GM18861 (cell line): ENCODE measurements around the gene IQCK.
"Not testable (repeated sequence)": the region's sequence is repeated elsewhere in the genome, so short reads cannot be mapped to it uniquely, and the experiment has no call there.

ENCODE experiments used
- ATAC-seq: cut with Tn5 transposase; IDR thresholded peaks from one replicate; pipeline ENCODE4 v1.9.1; 2021; ENCODE audit not compliant: unreplicated experiment

The IQCK gene

DNA sequence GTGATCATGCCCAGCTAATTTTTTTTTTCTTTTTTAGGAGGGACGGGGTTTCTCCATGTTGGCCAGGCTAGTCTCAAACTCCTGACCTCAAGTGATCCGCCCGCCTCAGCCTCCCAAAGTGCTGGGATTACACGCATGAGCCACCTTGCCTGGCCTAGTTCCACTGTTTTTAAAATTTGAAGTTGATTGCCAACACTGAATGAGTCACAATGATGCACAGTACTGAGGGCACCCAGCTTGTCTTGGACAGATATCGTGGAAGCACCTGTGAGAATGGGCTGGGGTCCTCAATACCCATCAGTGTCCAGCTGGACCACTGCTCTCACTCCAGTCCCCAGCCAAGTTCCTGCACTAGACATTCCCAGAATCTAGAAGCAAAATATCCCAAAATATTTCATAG, 2.5 kb upstream of the IQCK start:
- no peak for ATAC-seq

DNA sequence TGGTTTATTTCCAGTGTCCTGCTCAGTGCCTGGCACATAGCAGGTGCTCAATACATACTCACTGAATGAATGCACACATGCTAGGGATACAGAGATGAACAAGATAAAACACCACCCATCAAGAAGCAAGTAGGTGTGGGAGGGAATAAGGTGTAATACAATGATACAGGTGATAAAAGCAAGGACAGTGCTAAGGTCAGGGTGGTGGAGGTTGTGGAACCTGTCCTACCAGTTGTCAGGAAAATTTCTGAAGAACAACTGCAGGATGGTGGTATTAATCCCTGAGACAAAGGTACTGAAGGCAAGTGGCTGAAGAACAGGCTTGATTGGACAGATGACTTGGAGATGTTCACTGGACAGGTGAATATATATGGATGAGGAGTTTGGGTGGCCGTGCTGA, 1.9 kb upstream of the IQCK start:
- no peak for ATAC-seq

DNA sequence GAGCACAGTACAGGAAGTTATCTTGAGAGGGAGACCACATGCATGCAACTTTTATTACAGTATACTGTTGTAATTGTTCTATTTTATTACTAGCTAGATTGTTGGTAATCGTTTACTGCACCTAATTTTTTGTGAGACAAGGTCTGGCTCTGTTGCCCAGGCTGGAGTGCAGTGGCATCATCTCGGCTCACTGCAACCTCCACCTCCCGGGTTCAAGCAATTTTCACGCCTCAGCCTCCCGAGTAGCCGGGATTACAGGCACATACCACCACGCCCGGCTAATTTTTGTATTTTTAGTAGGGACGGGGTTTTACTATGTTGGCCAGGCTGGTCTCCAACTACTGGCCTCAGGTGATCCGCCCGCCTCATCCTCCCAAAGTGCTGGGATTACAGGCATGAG, 1.3 kb upstream of the IQCK start:
- ATAC-seq, result not testable (repeated sequence)

DNA sequence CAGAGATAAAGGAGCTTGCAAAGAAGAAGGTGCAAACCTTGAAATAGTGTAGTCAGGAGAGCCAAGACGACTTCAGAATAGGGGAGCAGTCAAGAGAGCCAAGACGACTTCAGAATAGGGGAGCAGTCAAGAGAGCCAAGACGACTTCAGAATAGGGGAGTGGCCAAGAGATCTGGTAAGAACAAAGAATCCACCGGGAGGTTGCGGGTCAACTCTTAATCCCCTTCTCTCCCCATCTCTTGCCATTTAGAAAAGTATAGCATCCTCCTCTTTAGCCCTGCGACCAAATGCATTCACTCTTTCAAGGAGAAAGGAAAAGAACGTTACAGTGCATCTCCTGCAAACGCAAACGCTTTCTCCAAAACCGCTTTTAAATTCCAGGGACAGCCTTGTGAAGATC, 757 bp upstream of the IQCK start:
- no peak for ATAC-seq

DNA sequence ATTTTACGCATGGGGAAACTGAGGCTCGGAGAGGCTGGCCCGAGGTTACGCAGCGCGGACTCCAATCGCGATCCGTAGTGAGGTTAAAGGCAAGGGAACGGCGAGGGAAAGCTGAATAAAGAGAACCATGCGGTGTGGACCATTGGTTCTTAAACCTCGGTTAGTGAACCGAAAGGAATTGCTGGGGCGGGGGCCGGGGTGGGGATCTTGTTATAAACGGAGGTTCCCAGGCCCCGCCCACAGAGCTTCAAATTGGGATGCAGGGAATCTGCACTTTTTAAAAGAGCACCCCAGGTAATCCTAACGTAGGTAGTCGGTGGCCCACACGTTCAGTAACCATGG, 524 bp downstream of the IQCK start:
- no peak for ATAC-seq

DNA sequence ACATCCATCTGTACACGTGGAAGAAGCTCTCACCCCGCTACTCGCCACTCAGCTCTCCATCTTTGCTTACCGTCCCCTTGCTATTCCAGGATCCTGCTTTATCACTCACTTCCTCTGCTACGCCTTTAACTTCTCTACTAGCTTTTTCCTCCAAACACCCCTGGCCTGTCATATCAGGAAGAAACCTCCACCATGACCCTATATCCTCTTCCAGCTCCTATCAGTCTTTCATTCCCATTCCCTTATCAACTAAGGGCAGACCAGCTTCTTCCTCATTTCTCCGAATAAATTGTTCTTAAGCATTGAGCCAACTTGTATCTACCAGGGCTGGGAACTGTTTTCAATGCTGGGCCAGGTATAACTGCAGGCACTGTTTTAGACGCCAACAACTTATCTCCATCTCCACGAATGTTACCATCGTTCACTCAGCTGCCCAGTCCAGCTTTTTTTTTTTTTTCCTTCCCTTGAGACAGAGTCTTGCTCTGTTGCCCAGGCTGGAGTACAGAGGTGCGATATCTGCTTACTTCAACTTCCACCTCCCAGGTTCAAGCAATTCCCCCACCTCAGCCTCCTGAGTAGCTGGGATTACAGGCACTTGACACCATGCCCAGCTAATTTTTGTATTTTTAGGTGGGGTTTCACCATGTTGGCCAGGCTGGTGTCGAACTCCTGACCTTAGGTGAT, 4.3 kb downstream of the IQCK start:
- no peak for ATAC-seq

DNA sequence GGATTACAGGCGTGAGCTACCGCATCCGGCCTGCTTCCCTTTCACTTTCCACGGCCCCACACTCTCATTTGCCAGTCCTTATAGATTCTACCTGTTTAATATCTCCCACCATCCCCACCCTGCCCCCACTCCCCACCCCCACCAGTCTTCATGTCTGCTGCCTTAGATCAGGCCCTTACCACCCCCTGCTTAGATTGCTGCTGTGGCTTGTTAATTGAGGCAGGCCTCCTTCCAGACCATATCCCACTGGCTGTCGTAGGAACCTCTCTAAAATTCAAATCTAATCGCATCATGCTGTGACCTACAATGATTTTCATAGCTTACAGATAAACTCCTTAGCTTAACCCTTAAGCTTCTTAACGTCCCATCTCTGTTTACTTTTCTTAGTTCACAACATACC, 4.9 kb downstream of the IQCK start:
- ATAC-seq, result no peak

DNA sequence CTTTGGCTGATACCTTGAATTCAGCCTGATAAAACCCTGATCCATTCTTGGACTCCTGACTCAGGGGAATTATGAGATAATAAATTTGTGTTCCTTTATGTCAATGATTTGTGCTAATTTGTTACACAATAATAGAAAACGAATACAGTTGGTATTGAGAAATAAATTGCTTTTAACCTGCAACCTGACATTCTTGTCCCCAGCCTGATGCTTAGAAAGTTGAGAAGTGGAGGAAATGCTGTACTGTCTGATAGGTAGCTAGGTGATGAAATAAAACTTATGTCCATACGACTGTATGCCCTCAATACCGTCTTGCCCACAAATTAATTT, 10.5 kb downstream of the IQCK start:
- no peak for ATAC-seq

DNA sequence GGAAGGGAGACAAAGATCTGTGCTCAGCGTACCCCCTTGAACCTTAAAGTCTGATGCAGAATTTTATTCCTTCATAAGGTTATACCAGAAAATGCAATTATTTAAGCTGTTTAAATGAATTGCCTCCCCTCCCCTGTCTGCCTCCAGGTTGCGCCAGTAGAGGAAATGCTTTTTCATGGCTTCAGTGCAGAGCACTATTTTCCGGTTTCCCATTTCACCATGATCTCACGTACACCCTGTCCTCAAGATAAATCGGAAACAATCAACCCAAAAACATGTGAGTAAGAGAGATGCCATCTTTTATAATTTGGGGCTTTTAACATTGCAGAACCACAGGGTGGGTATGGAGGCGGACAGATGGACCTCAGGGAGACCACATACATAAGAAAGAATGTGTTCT, 15.5 kb downstream of the IQCK start:
- no peak for ATAC-seq

DNA sequence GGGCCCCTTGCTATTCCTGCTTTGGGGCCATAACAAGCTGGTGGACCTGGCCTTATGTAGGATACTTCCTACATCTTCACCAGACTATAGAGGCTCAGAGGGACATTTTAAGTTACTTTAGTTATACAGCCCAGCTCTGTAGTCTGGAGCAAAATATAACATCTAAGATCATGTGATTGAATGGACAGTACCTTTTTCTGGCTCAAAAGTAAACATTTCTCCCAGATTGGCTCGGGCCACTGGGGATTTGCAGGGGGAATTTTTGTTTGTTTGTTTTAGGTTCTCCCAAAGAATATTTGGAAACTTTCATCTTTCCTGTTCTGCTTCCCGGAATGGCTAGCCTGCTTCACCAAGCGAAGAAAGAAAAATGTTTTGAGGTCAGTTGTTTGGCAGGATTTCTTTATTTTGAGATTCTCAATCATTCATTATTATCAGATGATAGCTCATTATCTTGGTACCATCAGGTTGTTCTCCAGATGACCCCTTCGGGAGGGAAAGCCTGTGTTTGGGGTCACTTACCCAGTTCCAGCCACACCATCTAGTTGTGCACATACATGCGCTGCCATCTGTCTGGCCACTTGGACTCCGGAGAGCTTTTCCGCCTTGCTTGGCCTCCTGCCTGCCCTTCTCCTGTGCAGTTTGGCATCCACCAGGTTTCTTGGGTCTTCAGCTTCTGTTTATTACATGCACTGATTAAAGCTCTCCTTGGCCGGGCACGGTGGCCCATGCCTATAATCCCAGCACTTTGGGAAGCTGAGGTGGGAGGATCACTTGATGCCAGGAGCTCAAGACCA, 17.2 kb downstream of the IQCK start:
- ATAC-seq, result no peak

DNA sequence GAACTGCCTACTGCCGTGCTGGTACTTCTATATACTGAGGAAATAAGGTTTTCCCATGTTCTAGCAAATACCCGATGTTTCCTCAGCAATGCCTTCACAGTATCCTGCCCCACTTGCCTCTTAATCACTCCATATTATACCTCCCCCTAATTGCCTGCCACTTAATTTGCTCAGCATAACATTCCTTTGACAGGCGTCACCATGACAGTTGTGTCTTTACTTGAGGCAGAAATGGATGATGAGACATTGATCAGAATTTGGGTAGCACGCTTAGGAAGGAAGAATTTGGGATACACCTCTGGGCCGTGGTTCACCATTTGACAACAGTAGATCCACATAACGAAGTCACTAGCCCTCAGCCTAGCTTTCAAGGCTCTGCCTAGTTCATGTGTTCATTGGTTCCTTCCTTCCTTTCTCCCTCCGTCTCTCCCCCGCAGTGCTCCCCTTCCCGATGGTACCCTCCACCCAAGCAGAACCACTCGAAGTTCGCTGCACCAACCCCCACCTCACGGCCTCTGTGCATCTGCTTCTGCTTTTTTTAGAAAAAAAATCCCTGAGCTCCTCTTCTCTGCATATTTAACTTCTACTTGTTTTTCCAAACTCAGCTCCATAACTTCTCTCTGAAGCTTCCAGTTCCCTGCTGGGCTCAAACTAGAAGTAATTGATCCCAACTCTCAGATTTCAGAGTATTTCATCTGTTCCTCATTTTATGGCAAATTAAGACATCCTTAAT, 19.4 kb downstream of the IQCK start:
- ATAC-seq, result no peak

DNA sequence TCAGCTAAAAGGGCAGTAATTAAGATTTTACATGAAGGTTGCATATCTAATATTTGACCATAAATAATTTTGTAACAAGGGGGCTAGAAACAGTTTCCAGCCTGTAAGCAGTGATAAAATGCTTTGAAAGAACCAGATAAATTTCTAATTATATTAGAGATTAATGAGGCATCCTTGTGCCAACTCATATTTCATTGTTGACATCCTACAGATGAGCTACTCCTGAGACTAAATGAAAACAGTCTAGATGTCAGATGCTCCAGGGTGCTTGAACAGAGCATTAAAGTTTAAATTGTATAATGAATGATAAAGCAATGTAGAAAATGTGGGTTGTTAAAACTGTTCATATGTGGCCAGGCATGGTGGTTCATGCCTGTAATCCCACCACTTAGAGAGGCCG, 23.3 kb downstream of the IQCK start:
- ATAC-seq, result no peak

DNA sequence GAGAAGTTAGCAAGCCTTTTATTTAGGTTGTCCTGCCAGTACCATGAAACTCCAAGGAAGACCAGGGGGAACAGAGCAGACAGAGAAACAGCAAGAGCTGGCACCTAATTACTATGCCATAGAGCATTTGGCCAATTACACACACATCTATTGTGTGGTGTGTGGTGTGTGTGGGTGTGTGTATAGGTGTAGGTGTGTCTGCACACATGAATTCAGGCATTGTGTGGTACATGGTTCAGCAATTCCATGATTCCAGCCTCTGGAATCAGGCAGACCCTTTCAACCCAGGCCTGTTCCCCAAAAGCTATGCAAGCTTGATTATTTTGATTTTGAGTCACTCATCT, 25.7 kb downstream of the IQCK start:
- ATAC-seq, result no peak

DNA sequence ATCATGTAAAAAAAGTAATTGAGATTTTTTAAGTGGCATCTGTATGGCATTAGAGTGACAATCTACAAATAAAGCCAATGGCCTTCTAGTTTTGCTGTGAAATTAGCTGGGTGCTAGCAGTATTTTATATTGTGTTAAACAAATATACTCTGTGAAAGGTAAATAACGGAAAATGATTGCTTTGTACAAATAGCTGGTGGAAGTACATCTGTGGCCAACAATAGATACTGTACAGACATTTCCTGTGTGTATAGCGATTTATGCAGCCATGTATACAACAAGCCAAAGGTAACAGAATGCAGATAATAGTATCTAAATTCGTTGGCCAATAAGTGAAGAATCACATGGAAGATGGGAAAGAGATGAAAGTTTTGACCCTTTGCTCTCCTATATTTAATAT, 26.6 kb downstream of the IQCK start:
- ATAC-seq, result no peak

DNA sequence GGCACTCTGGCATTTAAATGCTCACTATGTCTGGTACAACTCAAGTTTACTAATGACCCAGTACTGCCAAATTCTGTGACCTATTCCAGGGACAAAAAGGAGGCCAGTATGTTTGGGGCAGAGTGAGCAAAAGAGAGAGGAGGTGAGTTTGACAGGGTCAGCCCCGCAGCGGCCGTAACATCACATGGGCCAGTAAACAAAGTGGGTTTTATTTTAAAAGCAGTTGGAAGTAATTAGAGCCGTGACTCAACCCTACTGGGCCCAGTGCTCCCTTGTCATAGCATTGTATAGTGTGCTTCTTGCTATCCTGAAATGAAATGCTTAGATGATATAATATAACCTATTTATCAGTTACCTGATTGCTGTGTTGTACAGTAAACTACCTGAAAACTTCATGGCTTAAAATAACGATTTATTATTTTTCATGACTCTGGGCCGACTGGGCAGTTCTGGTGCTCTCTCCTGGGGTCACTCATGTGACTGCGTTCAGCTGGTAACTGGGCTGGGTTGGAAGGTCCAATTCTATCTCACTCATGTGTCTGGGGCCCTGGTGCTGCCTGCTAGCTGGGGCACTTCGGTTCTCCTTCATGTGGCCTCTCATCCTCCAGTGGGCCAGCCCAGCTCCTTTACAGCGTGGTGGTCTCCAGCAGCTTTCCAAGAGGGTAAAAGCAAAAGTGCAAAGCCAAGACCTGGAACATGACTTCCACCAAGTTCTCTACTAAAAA, 27.4 kb downstream of the IQCK start:
- ATAC-seq, result no peak

DNA sequence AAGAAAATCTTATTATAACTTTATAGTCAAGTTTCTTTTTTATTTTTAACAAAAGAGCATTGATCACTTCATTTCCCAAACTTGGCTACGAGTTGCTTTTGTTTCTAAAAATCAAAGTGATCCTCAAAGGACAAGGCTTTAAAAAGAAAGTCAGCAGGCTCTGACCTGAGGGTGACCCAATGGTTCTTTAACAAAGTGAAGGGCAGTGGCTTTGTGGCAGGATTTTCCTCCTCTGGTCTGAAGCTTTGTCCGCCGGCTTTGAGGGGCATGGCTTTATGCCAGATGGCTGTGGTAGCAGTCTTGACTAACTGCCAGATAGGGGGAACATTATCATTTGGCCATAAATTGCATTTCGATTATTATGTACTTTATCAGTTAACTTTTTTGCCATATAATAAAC, 28.5 kb downstream of the IQCK start:
- no peak for ATAC-seq

DNA sequence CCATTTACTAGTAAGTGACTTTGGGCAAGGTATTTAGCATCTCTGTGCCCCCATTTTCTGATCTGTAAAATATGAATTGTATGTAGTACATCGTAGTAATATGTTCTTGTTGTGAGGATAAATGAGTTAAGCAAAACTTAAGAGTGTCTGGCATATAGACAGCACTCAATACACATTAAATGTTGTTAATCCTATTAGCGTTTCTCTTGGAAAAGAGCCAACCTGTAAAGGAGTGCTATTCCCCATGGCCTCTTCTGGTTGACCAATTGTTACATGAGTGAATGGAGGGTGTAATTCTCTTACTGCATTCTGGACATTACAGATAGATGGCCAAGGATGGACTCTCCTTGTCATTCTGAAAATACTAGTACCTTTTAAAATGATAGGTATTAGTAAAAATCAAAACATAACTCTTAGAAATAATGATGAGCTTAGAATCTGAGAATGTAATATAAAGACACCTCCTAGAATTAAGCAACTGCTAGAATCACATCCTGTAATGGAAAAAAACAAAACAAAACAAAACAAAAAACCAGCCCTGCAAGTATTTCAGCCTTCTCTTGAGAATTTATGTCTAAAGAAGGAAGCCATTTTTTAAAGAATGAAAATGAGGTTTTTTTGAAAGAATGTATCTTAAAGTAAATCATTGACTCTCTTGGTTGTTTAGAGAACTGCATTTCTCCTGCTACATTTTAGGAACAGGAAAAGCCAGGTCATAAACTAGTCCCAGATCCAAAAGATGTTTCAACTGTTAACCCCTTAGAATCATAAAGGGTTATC, 30.5 kb downstream of the IQCK start:
- ATAC-seq, result no peak

DNA sequence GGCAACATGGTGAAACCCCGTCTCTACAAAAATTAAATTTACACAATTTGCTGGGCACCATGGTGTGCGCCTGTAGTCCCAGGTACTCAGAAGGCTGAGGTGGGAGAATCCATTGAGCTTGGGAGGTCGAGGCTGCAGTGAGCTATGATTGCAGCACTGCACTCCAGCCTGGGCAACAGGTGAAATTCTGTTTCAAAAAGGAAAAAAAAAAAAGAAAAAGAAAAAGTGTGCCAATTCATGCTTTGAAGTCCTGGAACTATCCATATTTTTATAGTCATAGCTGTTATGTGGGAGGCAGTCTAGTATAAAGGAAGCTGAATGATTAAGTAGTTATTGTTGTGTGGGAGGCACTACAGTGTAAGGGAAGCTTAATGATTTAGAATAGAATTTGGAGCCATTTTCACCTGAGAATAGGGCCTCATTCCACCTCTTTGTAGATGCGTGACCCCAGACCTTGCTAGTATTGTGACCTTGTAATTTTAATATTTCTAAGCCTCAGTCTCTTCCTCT, 31.6 kb downstream of the IQCK start:
- no peak for ATAC-seq

DNA sequence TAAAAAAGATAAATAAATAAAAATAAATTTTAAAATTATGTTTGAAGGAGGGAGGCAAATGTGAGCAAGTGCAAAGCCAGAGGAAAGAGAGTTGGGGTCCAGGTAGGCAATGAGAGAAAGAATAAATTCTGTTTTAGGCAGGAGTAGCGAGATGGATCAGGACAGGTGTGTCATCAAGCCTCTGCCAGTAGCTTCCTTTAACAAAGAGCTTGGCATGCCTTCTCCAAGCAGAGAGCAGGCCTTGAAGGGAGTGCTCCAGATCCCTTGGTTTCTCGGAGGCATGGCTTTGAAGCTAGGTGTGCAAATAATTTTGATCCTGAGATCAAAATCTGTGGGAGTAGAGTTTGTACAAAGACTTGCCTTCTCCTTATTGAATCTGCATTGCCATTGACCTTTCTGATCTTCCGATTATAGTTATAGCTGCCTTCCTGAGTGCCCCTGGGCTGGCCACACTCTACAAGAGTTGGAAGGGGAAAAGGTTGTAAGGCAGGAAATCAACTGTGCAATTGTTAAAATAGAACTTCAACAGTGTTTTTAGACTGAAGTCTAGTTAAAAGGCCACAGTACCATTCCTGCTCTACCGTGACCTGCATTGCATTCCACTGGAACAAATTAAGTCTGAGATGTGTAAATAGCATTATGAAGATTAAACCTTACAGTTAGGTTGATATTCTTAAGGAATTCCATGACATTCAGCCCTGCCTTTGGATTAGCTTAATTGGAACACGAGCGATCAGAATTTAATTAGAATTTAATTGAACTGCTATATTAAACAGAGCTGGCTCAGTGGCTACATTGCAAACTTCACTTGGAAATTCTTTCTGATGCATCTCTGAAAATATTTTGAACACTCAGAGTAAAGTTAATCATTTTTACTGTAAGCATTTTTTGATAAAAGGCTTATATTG, 33.7 kb downstream of the IQCK start:
- ATAC-seq, result no peak
